NCI-H1105 treated with DMSO at 0.1 percent for 48 hours (cell line): ENCODE data around the gene KLC3.
"Not testable (repeated sequence)": the region's sequence is repeated elsewhere in the genome, so short reads cannot be mapped to it uniquely, and the experiment has no call there.

Experiments used
- DNase-seq: peaks from one replicate; lab custom pipeline; 2025; lab: John Stamatoyannopoulos, UW

Gene KLC3

GRCh38 chr19:45340232-45340898 lies at the start of gene KLC3:
TSS of gene KLC3 (plus strand) at chr19:45340750. CDS start at chr19:45345542, 4,792 bp downstream.
- peak; percentile 44 for DNase-seq

- no peak for DNase-seq
Observed at GRCh38 chr19:45291834-45292233, 48.7 kb upstream of the KLC3 start.

GRCh38 chr19:45293682-45294081 lies 46.9 kb upstream of the KLC3 start:
- DNase-seq, result no peak

GRCh38 chr19:45294291-45295029 lies 46.1 kb upstream of the KLC3 start:
- DNase-seq, result no peak

- no peak for DNase-seq
Observed at GRCh38 chr19:45295873-45296272, 44.7 kb upstream of the KLC3 start.

GRCh38 chr19:45296355-45296754 lies 44.2 kb upstream of the KLC3 start:
- DNase-seq, result no peak

- DNase-seq, result no peak
Observed at GRCh38 chr19:45297674-45298073, 42.9 kb upstream of the KLC3 start.

GRCh38 chr19:45298264-45298663 lies 42.3 kb upstream of the KLC3 start:
- DNase-seq, result no peak

- no peak for DNase-seq
Observed at GRCh38 chr19:45299719-45300118, 40.8 kb upstream of the KLC3 start.

GRCh38 chr19:45302416-45302815 lies 38.1 kb upstream of the KLC3 start:
- DNase-seq, result no peak

- DNase-seq, result no peak
Observed at GRCh38 chr19:45303269-45304060, 37.1 kb upstream of the KLC3 start.

- DNase-seq, result no peak
Observed at GRCh38 chr19:45304141-45304926, 36.2 kb upstream of the KLC3 start.

GRCh38 chr19:45305007-45305406 lies 35.5 kb upstream of the KLC3 start:
- no peak for DNase-seq

GRCh38 chr19:45305421-45305820 lies 35.1 kb upstream of the KLC3 start:
- no peak for DNase-seq

GRCh38 chr19:45306040-45306439 lies 34.5 kb upstream of the KLC3 start:
- DNase-seq, result no peak

- DNase-seq, result peak; percentile 95
Observed at GRCh38 chr19:45306518-45307027, 34.0 kb upstream of the KLC3 start.

- DNase-seq, result no peak
Observed at GRCh38 chr19:45307361-45307760, 33.2 kb upstream of the KLC3 start.

GRCh38 chr19:45309322-45309721 lies 31.2 kb upstream of the KLC3 start:
- DNase-seq, result not testable (repeated sequence)

- DNase-seq, result no peak
Observed at GRCh38 chr19:45311621-45312020, 28.9 kb upstream of the KLC3 start.

GRCh38 chr19:45312285-45312684 lies 28.3 kb upstream of the KLC3 start:
- peak; percentile 27 for DNase-seq

GRCh38 chr19:45314708-45315245 lies 25.8 kb upstream of the KLC3 start:
- no peak for DNase-seq
